ENCODE measurements around the gene MOCOS. TPM values are rescaled to one million over a fixed set of nuclear protein-coding genes. Genes with fewer than 3 reads are reported as not detected.

MOCOS gene
- total RNA-seq, 1 experiment from 2014 or later = 5.1 TPM

DNA sequence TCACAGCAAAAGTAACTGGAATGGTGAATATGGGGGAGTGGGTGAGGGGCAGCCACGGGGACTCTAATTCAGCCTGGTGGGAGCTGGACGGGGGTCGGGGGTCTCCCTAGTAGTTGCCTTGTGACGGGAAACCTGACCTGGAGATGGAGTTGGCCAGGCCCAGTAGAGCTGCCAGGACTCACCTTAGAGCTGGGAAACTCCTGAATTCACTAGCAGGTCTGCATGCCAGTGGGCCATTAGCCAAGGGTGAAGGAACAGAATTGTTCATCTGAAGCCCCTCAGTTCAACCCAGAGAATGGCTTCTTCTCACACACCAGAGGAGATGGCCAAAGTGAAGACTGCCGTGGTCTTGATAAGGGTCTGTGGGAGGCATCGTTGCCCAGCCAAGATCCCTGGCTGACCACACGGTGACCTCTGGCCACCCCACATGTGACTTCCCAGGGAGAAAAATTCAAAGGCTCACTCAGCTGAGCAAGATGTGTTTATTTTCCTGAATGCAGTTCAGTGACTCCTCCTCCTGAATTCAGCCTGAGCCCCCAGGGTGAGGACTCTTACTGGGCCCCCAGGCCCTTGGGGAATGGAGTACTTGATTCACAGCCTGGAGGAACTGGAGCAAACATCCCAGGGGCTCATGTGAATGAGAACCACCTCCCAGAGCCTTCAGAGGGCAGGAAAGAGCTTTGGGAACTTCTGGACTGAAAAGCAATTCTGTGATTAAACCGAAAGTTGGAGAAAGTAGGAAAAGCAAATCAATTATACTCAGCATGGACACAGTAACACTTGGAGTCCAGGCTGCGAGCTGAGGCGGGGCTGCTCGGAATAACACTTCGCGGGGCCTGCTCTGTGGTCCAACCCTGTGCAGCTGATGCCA, 25.2 kb downstream of the MOCOS start:
- H2AFZ ChIP-seq (ENCODE audit: low read length) = no peak overlapping the region
- H3K79me2 ChIP-seq (ENCODE audit: low read length) = no peaks in the 10 kb centered on the region
- no peak overlapping the region for H3K27ac ChIP-seq (ENCODE audit: low read length)
- DNase-seq (no peak), ATAC-seq (no peak)
- ChIA-PET POLR2A (ENCODE audit: unreplicated experiment) (interaction anchor here (0.7 kb wide), 1 partner anchor 281 kb away, joined by 10 read pairs; no protein-coding TSS in a partner anchor), CTCF (no interaction called here)
- H3K4me3 ChIP-seq (ENCODE audit: low read length) = no peak overlapping the region
- TF ChIP-seq CTCF (conservative IDR thresholded peaks at IDR 0.05; ENCODE audit: low read depth, low read length) (no peak), EZH2 (IDR thresholded peaks at IDR 0.05; ENCODE audit: low read length, unreplicated experiment) (no peak), EZH2phosphoT487 (IDR thresholded peaks at IDR 0.05; ENCODE audit: borderline replicate concordance, low read length) (no peak)
- BruUV-seq (replicated peaks) = no TSS peak
- no peaks in the 10 kb centered on the region for H4K20me1 ChIP-seq (ENCODE audit: low read length)
- H3K9ac ChIP-seq (ENCODE audit: low read length) = no peak overlapping the region
- H3K9me3 ChIP-seq (ENCODE audit: low read length) = no peaks in the 10 kb centered on the region
- intact Hi-C loops (cut with micrococcal nuclease) = no loop called here
- H3K9me2 ChIP-seq (replicated peaks; ENCODE audit: low read length) = no peaks in the 10 kb centered on the region
- no peaks in the 10 kb centered on the region for H3F3A ChIP-seq (ENCODE audit: low read length, unreplicated experiment)
- H3K36me3 ChIP-seq (ENCODE audit: low read depth, low read length) = no peaks in the 10 kb centered on the region
- H3K27me3 ChIP-seq (ENCODE audit: low read length) = no peaks in the 10 kb centered on the region
- H3K4me2 ChIP-seq (ENCODE audit: low read length) = no peak overlapping the region
- no peaks in the 10 kb centered on the region for H3K4me1 ChIP-seq (ENCODE audit: insufficient read depth, low read length)

DNA sequence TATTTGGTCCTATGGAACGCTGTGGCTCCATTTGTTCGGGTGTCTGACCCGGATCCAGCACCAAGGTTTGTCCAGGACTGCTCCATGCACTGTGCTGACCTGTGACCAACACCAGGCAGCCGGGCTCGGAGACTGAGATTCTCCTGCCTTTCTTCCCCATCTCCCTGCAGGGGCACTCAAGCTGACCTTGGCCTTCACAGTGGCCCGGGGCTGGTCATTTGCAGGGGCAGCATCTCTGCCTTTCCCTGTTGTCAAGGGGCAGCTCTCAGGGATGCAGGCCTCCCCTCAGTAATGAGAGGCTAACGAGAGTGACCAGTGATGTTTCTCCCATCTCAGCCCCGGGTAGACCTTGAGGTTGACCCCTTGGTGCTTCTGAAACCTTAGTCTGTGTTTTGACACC, 27.5 kb downstream of the MOCOS start:
- no peak for DNase-seq
- Histone ChIP-seq H3K79me2 (ENCODE audit: low read length) (no peaks in the 10 kb centered on the region), H3K9me3 (ENCODE audit: low read length) (no peaks in the 10 kb centered on the region), H2AFZ (ENCODE audit: low read length) (no peak overlapping the region), H3K4me3 (ENCODE audit: low read length) (no peak overlapping the region), H3K9me2 (replicated peaks; ENCODE audit: low read length) (no peaks in the 10 kb centered on the region), H3K4me1 (ENCODE audit: insufficient read depth, low read length) (no peaks in the 10 kb centered on the region), H3K27ac (ENCODE audit: low read length) (no peak overlapping the region), H4K20me1 (ENCODE audit: low read length) (no peaks in the 10 kb centered on the region), H3F3A (ENCODE audit: low read length, unreplicated experiment) (no peaks in the 10 kb centered on the region), H3K4me2 (ENCODE audit: low read length) (no peak overlapping the region), H3K9ac (ENCODE audit: low read length) (no peak overlapping the region), H3K27me3 (ENCODE audit: low read length) (no peaks in the 10 kb centered on the region), H3K36me3 (ENCODE audit: low read depth, low read length) (no peaks in the 10 kb centered on the region)
- ATAC-seq = no peak
- TF ChIP-seq EZH2phosphoT487 (IDR thresholded peaks at IDR 0.05; ENCODE audit: borderline replicate concordance, low read length) = no peak
- no peak for TF ChIP-seq EZH2 (IDR thresholded peaks at IDR 0.05; ENCODE audit: low read length, unreplicated experiment)
- TF ChIP-seq CTCF (conservative IDR thresholded peaks at IDR 0.05; ENCODE audit: low read depth, low read length) = no peak
- POLR2A ChIA-PET (ENCODE audit: unreplicated experiment) = no interaction called here
- CTCF ChIA-PET = no interaction called here
- no TSS peak for BruUV-seq (replicated peaks)
- intact Hi-C loops (cut with micrococcal nuclease) = no loop called here

DNA sequence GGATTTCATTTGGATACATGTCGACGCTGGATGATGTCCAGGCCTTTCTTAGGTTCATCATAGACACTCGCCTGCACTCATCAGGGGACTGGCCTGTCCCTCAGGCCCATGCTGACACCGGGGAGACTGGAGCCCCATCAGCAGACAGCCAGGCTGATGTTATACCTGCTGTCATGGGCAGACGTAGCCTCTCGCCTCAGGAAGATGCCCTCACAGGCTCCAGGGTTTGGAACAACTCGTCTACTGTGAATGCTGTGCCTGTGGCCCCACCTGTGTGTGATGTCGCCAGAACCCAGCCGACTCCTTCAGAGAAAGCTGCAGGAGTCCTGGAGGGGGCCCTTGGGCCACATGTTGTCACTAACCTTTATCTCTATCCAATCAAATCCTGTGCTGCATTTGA, 28.3 kb downstream of the MOCOS start:
- Histone ChIP-seq H2AFZ (ENCODE audit: low read length) (no peak overlapping the region), H3K79me2 (ENCODE audit: low read length) (no peaks in the 10 kb centered on the region), H3K27me3 (ENCODE audit: low read length) (no peaks in the 10 kb centered on the region), H3K9ac (ENCODE audit: low read length) (no peak overlapping the region), H3K27ac (ENCODE audit: low read length) (no peak overlapping the region), H3F3A (ENCODE audit: low read length, unreplicated experiment) (no peaks in the 10 kb centered on the region), H3K4me1 (ENCODE audit: insufficient read depth, low read length) (no peaks in the 10 kb centered on the region), H3K36me3 (ENCODE audit: low read depth, low read length) (no peaks in the 10 kb centered on the region), H3K9me2 (replicated peaks; ENCODE audit: low read length) (no peaks in the 10 kb centered on the region), H3K4me3 (ENCODE audit: low read length) (no peak overlapping the region), H3K9me3 (ENCODE audit: low read length) (no peaks in the 10 kb centered on the region), H3K4me2 (ENCODE audit: low read length) (no peak overlapping the region), H4K20me1 (ENCODE audit: low read length) (no peaks in the 10 kb centered on the region)
- CTCF ChIA-PET = no interaction called here
- BruUV-seq (replicated peaks) = no TSS peak
- intact Hi-C loops (cut with micrococcal nuclease) = no loop called here
- no peak for DNase-seq
- ATAC-seq = no peak
- TF ChIP-seq CTCF (conservative IDR thresholded peaks at IDR 0.05; ENCODE audit: low read depth, low read length) (no peak), EZH2 (IDR thresholded peaks at IDR 0.05; ENCODE audit: low read length, unreplicated experiment) (no peak), EZH2phosphoT487 (IDR thresholded peaks at IDR 0.05; ENCODE audit: borderline replicate concordance, low read length) (no peak)
- POLR2A ChIA-PET (ENCODE audit: unreplicated experiment) = interaction anchor here (0.7 kb wide), 1 partner anchor 75 kb away, joined by 3 read pairs; no protein-coding TSS in a partner anchor
